ENCODE measurements around the gene SLC10A4.
"Not testable (repeated sequence)": the region's sequence is repeated elsewhere in the genome, so short reads cannot be mapped to it uniquely, and the experiment has no call there.

The SLC10A4 gene, protein sequence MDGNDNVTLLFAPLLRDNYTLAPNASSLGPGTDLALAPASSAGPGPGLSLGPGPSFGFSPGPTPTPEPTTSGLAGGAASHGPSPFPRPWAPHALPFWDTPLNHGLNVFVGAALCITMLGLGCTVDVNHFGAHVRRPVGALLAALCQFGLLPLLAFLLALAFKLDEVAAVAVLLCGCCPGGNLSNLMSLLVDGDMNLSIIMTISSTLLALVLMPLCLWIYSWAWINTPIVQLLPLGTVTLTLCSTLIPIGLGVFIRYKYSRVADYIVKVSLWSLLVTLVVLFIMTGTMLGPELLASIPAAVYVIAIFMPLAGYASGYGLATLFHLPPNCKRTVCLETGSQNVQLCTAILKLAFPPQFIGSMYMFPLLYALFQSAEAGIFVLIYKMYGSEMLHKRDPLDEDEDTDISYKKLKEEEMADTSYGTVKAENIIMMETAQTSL

DNA sequence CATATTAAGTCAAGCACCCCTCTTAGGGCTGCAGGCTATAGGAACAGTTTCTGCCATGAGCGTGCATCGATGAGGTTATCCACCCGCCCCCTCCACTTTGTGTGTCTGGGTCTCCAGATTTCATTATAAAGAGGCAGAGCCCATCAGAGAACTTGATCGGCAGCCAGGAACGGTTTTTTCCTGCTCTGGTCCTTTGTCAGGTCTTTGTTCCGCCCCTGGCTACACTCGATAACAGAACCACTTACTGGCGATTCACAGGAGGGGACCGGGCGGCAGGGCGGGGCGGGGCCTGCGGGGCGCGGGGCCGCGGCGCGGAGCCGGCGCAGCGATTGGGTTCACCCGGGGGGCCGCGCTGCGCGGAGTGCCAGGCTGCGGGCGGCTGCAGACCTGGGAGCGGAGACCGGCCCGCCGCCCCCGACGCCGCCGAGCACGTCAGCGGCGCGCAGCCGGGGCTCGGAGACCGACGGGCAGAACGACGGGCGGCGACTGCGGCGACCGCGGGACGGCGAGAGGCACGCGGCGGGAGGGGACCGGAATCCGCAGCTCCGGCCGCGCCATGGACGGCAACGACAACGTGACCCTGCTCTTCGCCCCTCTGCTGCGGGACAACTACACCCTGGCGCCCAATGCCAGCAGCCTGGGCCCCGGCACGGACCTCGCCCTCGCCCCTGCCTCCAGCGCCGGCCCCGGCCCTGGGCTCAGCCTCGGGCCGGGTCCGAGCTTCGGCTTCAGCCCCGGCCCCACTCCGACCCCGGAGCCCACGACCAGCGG is at the start of gene SLC10A4:
TSS of gene SLC10A4 (plus strand) at position 338 of the 771 bp plus-strand sequence. CDS start at position 557, 219 bp downstream.
- peak; percentile 33 for DNase-seq

DNA sequence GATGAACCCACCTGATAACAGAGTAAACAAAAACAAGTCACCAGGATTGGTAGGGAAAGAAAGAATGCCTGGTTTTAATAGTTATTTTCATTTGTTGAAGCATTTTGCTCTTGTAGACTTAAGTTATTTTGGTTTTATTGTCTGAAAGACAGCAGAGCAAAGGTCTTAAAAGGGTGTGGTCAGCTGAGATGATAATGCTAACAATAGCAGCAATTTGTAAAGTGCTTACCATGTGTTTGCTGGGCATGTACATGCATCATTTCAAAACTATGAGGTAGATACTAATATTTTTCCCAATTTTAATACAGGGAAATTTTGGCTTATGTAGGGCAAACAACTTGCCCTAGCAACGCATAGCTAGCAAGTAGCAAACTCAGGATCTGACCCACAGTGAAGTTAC is 46.8 kb upstream of the SLC10A4 start:
- DNase-seq: no peak

DNA sequence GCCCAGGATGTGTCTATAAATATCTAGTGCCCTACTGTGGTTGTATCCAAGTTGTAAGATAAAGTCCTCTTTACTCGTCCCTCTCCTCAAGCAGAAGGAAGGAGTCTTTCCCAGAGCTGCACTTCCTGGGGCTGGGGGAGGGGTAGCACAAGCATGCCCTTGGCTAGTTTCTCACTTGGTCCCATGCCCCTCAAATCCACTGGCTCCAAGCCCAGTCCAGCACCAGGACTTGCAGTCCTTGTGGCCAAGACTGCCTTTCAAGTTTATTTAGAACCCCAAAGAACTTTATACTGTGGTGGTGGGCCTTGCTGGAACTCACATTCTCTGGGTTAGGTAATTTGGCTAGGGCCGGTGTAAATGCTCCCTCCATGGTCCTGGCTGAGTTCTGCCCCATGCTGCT is 43.2 kb upstream of the SLC10A4 start:
- DNase-seq: no peak

DNA sequence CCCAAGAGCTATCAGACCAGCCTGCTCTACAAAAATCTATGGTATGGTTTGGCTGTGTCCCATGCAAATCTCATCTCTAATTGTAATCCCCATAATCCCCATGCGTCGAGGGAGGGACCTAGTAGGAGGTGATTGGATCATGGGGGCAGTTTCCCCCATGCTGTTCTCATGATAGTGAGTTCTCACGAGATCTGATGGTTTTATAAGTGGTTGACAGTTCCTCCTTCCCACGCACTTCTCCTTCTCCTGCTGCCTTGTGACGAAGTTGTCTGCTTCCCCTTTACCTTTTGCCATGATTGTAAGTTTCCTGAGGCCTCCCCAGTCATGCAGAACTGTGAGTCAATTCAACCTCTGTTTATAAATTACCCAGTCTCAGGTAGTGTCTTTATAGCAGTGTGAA is 42.2 kb upstream of the SLC10A4 start:
- DNase-seq: not testable (repeated sequence)

DNA sequence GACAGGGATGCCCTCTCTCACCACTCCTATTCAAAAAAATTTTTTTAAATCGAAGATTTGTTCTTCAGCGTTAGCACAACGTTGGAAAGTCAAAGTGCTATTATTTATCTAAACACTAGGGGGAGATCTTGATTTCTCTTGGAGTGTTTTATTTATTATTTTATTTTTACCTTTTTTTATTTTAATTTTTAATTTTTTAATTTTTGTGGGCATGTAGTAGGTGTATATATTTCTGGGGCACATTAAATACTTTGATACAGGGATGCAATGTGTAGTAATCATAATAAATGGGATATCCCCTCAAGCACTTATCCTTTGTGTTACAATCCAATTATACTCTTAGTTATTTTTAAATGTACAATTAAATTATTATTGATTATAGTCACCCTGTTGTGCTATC is 37.4 kb upstream of the SLC10A4 start:
- peak; percentile 2 for DNase-seq

DNA sequence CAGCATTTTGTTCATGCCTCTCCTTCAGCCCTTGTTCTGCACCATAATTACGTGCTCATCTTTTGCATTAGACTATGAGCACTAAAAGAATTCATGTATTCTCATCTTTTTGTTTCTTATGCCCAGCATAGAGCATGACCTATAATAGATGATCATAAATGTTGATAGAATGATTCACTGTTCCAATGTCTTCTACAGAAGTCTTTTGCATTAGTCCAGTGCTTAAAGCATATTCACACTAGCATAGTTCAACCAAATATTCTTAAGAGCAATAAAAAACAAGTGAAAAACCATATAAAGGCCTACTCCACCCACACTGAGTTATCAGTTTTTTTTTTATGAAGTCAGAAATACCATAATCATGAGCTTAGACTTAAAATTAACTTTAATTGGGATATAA is 36.5 kb upstream of the SLC10A4 start:
- no peak for DNase-seq

DNA sequence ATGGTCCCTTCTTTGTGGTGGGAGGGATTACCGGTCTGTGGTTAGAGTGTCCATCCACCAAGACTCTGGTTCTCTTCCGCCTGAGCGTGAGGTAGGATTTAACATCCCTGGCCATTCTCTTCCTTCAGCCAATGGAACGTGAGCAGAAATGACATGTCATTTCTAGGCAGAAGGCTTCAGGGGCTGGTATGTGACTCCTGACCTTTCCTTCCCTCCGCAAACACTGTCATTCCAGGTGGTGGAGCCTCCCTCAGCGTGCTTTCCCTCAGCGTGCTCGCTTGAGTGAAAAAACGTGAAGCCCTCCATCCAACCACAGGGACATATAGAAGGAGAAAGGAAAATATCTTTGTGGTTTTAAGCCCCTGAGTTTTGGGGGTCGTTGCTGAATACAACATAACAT is 34.0 kb upstream of the SLC10A4 start:
- no peak for DNase-seq

DNA sequence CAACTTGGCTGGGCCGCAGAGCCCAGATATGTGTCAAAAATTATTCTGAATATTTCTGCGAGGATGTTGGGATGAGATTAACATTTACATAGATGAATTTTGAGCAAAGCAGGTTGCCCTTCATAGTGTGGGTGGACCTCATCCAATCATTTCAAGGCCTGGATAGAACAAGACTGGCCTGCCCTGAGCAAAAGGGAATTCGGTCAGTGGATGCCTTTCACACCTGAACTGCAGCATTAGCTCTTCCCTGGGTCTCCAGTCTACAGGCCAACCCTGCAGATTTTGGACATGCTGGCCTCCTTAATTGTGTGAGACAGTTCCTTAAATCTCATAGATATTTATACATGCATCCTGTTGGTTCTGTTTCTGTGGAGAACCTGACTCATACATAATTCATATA is 32.4 kb upstream of the SLC10A4 start:
- DNase-seq: no peak

DNA sequence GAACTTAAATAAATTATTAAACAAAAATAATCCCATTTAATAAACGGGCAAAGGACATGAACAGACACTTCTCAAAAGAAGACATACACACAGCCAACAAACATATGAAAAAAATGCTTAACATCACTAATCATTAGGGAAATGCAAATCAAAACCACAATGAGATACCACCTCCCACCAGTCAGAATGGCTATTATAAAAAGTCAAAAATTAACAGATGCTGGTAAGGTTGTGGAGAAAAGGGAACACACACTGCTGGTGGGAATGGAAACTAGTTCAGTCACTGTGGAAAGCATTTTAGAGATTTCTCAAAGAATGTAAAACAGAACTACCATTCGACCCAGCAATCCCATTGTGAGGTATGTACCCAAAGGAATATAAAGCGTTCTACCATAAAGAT is 31.5 kb upstream of the SLC10A4 start:
- DNase-seq: not testable (repeated sequence)

DNA sequence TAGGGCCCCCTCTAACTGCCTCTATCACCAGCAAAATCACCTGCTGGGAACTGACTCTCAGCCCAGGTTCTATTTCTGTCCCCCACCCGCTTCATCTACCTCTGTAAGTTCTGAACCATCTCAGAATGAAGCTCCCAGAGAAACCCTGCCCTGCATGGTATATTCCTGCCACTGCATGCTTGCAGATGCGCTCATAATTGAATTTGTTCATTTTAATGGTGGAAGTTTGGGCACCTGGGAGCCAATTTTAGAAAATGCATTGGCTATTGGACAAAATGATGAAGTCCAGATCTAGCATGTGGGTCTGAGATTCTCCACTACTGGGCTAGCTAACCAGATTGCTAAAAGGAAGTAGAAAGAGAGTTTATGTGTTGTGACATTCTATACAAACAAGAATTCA is 28.6 kb upstream of the SLC10A4 start:
- DNase-seq: no peak

DNA sequence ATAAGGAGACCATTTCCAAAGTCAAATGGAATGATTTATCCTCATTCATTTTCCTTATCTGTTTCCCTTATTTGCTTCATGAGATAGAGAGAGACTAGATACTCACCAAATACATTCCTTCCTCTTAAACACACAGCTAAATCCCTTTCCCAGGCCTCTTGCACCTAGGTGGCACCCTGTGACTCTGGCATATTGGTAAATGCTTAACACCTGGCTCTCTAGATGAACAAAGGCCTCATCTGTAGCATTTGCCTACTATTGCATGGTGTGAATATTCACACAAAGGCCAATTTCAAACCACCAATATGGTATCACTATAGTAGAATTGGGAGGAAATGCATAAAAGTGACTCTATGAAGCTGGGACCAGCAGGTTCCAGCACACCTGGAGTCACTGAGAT is 22.1 kb upstream of the SLC10A4 start:
- no peak for DNase-seq

DNA sequence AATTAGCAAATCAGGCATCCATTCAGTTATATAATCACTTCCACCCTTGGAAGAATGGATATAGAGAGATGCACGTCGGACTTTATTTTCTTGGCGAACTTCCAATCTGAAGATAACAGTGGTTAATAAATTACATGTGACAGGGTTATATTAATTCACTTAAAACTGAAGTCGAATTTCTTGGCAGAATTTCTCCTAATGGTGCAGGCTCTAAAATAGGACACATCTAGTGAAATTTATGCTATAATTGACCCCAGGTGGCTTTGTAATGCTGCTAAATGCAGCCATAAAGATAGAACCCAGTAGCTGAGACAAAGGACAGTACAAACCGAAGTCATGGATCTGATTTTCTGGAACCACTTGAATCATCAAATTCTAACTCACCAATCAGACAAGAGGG is 20.8 kb upstream of the SLC10A4 start:
- peak; percentile 20 for DNase-seq

DNA sequence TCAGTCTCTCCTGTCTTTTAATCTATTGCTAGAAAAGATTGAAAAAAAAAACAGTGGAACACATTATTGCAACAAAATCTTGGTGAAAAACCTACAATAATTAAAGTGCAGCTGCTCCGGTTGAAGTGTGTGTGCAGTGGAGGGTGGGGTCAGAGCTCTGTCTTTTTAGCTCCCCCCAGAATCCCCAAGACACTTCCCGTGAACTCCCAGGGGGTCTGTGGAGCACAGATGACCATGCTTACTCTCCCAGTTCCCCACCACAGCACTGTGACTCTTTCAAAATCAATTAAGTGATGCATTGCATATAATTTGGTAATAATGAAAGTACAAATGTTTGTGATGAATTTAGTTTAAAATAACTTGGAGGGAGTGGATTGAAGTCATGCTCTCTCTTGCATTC is 15.7 kb upstream of the SLC10A4 start:
- DNase-seq: no peak

DNA sequence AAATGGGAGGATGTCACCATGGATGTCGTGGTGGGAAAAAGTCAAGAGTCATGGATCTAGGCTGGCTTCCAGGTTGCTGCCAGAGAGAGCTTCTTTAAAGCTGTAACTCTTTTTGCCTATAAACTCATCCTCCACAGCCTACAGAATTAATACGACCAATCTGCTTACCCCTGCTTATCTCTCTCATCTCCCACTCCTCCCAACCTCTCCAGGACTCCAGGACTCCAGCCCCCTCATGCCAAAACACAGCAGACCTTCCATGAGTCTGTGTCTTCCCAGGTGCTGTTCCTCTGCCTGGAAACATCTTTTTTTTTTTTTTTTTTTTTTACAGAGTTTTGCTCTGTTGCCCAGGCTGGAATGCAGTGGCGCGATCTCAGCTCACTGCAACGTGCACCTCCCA is 15.3 kb upstream of the SLC10A4 start:
- DNase-seq: no peak

DNA sequence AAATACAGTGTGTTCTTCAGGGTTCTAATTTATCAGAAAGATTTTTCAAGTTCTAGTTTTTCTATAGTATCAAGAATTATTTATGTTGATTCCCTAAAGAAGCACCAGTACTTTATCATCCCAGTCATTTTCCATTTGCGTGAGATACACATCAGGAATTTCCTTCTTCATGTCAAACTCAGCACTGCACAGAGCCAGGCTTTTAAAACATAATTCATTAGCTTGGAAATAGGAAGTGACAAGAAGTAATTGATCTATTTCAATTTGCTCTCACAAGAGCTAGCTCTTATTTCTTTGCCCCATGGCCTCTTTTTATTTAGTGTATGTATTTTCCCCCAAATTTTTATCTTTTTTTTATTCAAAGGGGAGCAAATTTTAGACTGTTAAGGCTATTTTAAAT is 13.0 kb upstream of the SLC10A4 start:
- DNase-seq: no peak

DNA sequence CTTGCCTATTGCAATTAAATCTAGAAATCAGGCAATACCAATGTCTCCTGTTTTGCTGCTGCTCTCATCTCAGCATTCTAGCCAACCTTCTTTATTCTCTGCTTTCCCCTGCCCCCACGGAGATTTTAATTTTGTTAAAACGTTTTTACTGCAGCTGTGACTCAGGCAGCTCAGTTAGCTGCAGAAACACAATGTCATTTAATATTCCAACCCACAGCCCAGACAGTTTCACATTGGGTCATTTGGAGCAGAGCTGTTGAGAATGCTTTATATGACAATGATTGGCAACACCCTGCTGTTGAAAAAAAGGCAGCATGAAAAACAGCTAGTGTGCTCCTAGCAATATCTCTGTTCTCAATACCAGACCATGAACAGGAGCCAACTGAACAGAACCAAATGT is 12.6 kb upstream of the SLC10A4 start:
- peak; percentile 38 for DNase-seq

DNA sequence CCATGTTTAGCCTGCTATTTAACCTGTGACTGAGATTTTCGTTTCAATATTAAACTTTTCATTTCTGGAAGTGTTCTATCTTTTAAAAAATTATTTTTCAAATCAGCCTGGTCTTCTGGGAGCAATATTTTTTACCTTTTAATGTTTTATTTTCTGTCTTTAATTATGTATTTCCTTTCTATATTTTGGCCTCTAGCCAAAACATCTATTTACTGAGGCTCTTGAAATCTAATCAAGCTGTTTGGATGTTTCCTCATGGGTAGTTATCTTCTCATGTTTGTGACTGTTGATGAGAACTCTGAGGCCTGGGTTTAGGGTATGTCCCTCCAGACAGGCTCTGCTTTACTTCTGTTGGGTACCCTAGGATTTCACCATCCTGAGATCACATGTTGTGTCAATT is 10.3 kb upstream of the SLC10A4 start:
- no peak for DNase-seq

DNA sequence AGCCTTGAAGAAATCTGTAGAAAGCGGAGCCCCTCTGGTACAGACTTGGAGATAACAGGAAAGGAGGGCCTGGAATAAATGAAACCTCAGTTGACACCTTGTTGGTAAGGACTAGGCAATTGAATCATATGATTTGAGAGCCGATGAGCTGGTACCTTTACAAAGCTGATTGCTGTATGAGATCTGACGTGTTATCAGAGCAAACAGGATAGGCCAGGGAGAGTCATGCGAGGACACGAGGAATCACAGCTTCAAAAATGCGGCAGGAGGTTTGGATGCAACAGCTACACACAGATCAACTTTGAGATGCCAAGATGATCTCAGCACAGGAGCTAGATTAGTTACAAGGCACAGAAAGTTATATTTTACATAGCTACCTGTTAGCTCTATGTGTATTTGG is 7.4 kb upstream of the SLC10A4 start:
- no peak for DNase-seq

DNA sequence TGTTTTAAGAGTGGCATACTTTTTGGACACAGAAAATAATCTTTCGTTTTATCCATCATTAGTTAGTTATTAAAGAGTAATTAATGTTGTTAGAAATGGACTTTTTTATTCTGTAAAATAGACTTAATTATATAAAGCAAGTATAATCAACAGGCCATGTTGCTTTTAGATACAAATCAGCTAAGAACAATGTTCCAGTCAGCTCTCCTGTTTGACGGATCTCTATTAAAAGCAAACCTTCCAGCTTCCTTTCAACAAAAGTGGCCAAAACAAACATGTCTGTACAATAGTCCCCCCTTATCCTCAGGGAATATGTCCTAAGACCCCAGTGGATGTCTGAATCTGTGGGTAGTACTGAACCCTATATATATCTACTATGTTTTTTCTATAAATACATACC is 4.9 kb upstream of the SLC10A4 start:
- no peak for DNase-seq

DNA sequence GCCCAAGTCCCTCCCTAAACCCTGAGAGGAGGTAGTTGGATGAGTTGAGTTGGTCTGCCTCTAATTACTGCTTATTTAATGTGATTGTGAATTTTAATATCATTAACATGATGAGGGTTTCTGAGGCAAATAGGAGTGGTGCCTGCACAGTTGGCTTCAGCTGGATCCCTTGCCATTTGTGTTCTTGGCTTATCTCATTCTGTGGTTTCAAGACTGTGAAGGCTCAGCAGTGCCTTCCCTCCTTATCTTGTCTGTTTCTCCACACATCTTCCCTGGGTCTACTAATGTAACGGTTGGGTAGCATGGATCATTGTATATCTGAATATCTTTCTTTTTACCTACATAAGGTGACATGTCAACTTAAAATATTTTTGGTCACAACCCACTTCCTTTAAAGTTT is 1.6 kb upstream of the SLC10A4 start:
- DNase-seq: no peak

DNA sequence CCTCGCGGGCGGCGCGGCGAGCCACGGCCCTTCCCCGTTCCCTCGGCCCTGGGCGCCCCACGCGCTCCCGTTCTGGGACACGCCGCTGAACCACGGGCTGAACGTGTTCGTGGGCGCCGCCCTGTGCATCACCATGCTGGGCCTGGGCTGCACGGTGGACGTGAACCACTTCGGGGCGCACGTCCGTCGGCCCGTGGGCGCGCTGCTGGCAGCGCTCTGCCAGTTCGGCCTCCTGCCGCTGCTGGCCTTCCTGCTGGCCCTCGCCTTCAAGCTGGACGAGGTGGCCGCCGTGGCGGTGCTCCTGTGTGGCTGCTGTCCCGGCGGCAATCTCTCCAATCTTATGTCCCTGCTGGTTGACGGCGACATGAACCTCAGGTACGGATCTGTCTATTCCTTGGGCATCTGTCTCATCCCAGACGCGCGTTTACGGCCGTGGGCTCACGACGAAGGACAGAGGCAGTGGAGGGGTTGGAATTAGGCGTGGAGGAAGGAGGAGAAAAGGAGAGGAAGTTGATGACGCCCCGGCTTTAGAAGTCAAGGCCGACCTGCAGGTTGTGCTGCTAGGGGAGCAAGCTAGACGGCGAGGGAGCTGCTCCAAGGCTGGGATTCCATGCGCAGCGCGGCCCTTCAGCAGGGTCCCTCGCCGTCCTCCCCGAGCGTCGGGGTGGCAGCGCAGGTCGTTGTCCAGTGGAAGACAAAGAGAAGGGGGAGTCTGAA is 792 bp downstream of the SLC10A4 start:
- DNase-seq: no peak

DNA sequence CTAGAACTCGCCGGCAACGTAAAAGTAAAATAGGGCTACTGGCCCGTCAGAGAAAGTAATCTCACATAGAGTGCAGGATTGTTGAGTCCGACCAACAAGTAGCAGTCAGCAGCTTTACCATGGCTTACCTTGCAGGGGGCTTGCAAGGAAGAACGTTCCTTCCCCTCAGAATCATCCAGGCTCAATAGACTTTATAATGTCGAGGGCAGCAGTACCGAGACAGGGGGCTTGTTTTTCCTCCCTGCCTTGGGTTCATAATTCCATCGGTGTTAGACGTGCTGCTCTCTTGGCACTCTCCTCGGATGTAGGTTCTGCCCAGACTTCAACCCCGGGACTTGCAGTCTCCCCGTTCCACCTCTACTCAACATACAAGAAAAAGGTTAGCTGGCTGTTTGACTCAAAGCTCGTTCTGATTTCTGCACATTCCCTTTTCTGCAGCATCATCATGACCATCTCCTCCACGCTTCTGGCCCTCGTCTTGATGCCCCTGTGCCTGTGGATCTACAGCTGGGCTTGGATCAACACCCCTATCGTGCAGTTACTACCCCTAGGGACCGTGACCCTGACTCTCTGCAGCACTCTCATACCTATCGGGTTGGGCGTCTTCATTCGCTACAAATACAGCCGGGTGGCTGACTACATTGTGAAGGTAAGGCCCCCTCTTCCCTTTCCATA is 1.5 kb downstream of the SLC10A4 start:
- no peak for DNase-seq

DNA sequence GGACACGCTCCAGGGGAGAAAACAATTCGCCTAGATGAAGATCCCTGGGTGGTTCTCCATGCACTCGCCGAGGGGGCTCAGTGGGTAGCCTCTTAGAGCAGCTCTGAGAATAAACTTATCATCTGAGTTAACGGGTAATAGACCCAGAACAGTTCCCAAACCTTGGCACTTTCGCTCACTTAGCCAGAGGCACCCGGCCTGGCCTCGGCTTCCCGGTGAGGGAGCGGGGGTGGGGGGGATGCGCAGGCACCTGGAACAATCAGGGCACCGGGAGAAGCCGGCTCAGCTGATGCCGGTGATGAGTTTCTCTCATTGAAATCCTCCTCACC is 6.5 kb downstream of the SLC10A4 start:
- no peak for DNase-seq
